GM10266 (cell line): Measurements from ENCODE around the gene HMG20B.

Experiments used
- DNase-seq: peaks from one replicate; pipeline ENCODE4 v3.0.0; 2012; ENCODE audit errors: extremely low spot score
- TF ChIP-seq, protein P1 (sequence below): IDR thresholded peaks from 2 replicates; pipeline ENCODE4 v1.5.1; 2012; ENCODE audit warnings: mild to moderate bottlenecking, low read depth; ENCODE audit not compliant: control insufficient read depth, insufficient read depth; ENCODE audit errors: missing control alignments

HMG20B gene

DNA sequence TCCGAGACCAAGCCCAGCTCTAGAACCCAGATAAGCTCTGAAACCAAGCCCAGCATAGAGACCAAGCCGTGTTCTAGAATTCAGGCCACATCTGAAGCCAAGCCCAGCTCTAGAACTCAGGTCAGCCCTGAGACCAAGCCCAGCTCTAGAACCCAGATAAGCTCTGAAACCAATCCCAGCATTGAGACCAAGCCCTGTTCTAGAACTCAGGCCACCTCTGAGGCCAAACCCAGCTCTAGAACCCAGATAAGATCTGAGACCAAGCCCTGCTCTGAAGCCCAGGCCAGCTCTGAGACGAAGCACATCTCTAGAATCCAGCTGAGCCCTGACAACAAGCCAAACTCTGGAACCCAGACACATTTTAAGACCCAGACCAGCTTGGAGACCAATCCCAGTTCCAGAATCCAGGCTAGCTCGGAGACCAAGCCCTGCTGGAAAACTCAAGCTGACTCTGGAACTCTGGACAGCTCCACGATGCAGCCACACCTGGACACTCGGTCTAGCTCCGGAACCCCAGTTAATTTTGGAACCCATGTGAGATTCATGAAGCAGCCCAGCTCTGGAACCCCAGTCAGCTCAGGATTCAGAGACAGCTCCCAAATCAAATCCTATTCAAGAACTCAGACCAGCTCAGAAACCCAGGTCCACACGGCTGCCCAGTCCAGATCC is 18.4 kb downstream of the HMG20B start:
- DNase-seq, result no peak
- TF ChIP-seq, protein P1, sequence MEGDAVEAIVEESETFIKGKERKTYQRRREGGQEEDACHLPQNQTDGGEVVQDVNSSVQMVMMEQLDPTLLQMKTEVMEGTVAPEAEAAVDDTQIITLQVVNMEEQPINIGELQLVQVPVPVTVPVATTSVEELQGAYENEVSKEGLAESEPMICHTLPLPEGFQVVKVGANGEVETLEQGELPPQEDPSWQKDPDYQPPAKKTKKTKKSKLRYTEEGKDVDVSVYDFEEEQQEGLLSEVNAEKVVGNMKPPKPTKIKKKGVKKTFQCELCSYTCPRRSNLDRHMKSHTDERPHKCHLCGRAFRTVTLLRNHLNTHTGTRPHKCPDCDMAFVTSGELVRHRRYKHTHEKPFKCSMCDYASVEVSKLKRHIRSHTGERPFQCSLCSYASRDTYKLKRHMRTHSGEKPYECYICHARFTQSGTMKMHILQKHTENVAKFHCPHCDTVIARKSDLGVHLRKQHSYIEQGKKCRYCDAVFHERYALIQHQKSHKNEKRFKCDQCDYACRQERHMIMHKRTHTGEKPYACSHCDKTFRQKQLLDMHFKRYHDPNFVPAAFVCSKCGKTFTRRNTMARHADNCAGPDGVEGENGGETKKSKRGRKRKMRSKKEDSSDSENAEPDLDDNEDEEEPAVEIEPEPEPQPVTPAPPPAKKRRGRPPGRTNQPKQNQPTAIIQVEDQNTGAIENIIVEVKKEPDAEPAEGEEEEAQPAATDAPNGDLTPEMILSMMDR, result no peak

DNA sequence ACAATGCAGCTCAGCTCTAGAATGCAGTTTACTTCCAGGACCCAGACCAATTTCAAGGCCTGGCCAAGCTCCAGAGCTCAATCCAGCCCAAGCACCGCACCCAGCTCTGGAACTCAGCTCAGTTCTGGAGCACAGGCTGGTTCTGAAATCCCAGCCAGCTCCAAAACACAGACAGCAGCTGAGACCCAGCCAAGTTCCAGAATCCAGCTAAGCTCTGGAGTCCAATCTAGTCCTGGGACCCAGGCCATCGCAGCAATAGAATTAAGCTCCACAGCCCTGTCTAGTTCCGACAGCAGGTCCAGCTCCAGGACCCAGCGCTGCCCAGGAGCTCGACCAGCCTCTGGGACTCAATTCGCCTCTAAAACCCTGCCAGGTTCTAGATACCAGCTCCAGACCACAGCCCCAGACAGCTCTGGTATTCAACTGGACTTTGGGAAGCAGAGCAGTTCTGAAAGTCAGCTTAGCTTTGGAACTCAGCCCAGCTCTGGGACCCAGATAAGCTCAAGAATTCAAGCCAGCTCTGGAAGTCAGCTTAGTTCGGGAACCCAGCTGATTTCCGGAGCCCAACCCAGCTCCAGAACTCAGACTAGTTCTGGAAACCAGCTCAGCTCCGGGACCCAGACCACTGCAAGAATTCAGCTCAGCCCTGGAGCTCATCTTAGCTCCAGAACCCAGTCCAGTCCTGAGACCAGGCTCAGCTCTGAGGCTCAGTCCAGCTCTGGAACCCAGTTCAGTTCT is 19.3 kb downstream of the HMG20B start:
- TF ChIP-seq, protein P1, result no peak
- DNase-seq, result no peak

DNA sequence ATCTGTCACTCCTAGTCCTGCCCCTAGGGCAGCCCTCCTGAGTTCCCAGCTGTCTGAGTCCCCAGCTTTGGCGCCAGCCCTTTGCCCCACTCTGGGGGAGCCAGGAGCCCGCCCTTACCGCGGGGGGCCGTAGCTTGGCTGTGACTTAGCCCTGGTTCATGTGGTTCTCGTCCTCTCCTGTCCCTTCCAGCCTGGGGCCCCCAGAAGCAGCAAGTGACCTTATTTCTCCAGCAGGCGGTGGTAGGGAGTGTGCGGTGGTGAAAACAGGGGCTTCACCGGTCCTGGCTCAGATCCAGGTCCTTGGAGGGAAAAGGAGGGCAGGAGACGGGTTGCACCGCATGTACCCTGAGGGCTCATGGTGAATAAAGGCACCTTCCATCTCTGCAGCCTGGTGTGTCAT is 20.4 kb downstream of the HMG20B start:
- TF ChIP-seq, protein P1, result no peak

DNA sequence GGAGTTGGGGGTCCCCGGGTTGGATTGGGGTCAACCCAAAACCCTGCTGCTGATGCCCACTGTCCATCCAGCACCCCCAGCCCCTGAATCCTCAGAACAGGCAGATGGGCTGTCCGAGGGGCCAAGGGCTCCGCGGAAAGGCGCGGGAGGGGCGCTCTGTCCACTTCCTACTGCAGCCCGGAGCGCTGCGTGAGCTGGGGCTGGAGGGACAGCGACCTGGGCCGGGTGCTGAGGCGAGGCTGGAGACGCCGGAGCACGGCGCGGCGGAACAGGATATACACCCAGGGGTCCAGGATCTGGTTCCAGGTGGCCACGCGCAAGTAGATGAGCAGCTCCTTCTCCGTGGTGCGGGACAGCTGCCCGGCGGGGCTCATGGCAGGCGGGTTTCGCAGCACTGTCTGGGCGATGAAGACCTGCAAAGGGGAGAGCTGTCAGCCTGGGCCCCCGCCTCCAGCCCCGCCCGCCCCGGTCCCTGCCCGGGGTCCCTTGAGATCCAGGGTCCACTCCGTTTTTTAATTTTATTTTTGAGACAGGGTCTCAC is 22.8 kb downstream of the HMG20B start:
- no peak for DNase-seq
- TF ChIP-seq, protein P1, result no peak

More for the DNA sequence above, 20.4 kb downstream of the HMG20B start:
- no peak for DNase-seq

DNA sequence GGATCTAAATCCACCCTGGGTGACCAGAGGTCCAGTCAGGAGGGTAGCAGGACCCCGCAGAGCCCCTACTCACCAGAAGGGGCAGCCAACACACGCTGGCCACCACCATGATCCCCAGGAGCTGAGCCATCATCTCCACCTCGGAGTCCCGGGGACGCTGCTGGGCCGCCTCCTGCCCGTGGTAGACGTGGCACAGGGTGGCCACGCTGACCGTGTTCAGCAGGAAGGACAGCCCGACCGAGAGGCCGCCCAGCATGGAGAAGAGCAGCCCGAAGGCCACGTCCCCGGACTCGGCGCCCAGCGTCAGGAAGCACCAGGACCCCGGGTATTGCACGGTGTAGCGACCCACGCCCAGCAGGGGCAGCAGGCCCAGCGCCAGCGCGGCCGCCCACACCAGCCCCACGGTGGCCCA is 27.0 kb downstream of the HMG20B start:
- DNase-seq, result no peak
- TF ChIP-seq, protein P1, result no peak

DNA sequence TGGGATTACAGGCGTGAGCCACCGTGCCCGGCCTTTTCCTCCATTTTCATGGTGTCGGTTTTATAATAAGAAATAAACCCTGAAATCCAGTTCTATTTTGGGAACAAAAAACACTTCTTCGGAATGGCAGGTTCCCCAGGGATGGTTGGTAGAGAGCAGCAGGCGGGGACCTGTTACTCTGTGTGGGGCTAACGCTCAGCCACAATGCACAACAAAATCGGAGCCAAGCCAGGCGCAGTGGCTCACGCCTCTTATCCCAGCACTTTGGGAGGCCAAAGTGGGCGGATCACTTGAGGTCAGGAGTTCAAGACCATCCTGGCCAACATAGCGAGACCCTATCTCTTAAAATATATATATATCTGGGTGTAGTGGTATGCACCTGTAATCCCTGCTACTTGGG is 28.3 kb downstream of the HMG20B start:
- DNase-seq, result no peak
- TF ChIP-seq, protein P1, result no peak

DNA sequence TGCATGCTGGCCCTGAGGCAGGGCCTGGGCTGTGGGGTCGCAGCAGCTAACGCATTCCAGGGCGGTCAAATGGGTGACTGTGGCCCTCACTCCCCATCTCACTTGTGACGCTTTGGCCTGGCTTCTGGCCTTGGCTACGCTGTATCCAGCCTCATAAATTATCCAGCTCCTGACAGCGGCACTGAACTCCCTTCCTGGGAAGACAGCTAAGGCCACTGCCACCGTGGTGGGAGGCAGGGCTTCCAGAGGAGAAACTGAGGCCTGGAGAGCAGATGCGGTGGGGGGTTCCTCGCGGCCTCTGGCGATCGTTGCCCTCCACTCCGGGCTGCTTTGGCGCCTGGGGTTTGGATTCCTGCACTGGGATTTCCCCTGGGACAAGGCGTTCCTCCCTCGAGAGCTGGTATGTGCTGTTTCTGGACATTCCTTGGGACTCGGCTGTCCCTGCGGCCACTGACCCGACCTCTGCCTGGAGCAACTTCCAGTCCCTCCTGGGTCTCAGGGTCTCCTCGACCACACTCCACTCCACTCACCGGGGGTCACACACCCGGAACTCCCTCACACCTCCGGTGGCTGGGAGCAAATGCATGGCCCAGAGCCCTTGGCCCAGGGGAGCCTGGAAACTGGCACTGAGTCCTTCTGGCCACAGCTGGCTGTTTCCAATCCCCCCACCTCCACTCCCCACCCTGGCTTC is 30.5 kb downstream of the HMG20B start:
- TF ChIP-seq, protein P1, result no peak
- DNase-seq, result no peak
